ENCODE measurements around the gene CDK4. TPM values are rescaled to one million over a fixed set of nuclear protein-coding genes. Genes with fewer than 3 reads are reported as not detected.

Gene CDK4
- polyA plus RNA-seq, 1 donor (not counting 4 experiments of a cell fraction or from before 2014, with no cell fraction given): 146 TPM

DNA sequence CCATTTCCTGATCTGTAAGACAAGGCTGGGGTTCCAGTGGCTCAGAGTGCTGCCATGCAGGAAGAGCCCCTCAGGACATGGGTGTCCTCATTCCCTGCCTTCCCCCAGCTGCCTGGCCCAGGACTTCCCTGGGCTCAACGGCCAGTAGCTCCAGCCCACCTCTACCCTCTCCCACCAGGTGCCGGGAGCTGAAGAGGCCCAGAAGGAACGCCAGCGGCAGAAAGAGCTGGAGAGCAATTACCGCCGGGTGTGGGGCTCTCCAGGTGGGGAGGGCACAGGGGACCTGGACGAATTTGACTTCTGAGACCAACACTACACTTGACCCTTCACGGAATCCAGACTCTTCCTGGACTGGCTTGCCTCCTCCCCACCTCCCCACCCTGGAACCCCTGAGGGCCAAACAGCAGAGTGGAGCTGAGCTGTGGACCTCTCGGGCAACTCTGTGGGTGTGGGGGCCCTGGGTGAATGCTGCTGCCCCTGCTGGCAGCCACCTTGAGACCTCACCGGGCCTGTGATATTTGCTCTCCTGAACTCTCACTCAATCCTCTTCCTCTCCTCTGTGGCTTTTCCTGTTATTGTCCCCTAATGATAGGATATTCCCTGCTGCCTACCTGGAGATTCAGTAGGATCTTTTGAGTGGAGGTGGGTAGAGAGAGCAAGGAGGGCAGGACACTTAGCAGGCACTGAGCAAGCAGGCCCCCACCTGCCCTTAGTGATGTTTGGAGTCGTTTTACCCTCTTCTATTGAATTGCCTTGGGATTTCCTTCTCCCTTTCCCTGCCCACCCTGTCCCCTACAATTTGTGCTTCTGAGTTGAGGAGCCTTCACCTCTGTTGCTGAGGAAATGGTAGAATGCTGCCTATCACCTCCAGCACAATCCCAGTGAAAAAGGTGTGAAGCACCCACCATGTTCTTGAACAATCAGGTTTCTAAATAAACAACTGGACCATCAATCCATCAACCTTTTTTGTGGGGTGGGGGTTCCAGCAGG, 31.2 kb downstream of the CDK4 start:
- Histone ChIP-seq H3K9me3 (ENCODE audit: control insufficient read depth, low read depth, low read length) (no peaks in the 10 kb centered on the region), H3K4me3 (ENCODE audit: control insufficient read depth in 2 of 3, extremely low read depth in 1 of 3, insufficient read depth in 2 of 3, low read depth in 1 of 3, low read length in 3 of 3) (no peak overlapping the region), H3K27me3 (ENCODE audit: control insufficient read depth, extremely low read depth, insufficient read depth, low read length) (no peaks in the 10 kb centered on the region), H4K20me1 (ENCODE audit: control insufficient read depth, extremely low read depth, insufficient read depth, low read length) (no peaks in the 10 kb centered on the region), H3K4me2 (ENCODE audit: control insufficient read depth, extremely low read depth, insufficient read depth, low read depth, low read length) (no peak overlapping the region), H3K9ac (ENCODE audit: control insufficient read depth, extremely low read depth, insufficient read depth, low read length) (no peak overlapping the region), H3K79me2 (ENCODE audit: control insufficient read depth, insufficient read depth, low read length) (no peaks in the 10 kb centered on the region), H3K4me1 (ENCODE audit: control insufficient read depth, extremely low read depth, insufficient read depth, low read length) (peaks cover 3% of the 10 kb centered on the region), H3K9me1 (ENCODE audit: control insufficient read depth, extremely low read depth, insufficient read depth, low read length) (no peaks in the 10 kb centered on the region), H3K36me3 (ENCODE audit: control insufficient read depth in 2 of 2, extremely low read depth in 1 of 2, insufficient read depth in 2 of 2, low read length in 2 of 2) (peaks cover 5 to 16% of the 10 kb centered on the region in 2 experiments), H3K27ac (ENCODE audit: control insufficient read depth, insufficient read depth, low read length) (no peak overlapping the region), H2AFZ (ENCODE audit: control insufficient read depth, low read length) (no peak overlapping the region)
- dilution Hi-C loops (cut with MboI; ENCODE audit: extremely low pct_ligation_motif_present, low sequenced_read_pairs): no loop called here
- TF ChIP-seq EZH2 (IDR thresholded peaks at IDR 0.05; ENCODE audit: low read length) (no peak), CTCF (optimal IDR thresholded peaks at IDR 0.05 in 1 of 3, IDR thresholded peaks at IDR 0.05 in 1 of 3, conservative IDR thresholded peaks at IDR 0.05 in 1 of 3; ENCODE audit: extremely low read depth in 1 of 3, insufficient read depth in 2 of 3, low read length in 3 of 3) (no peak)
- no peak for FAIRE-seq
- no peak for DNase-seq (ENCODE audit: low read depth, low spot score)

DNA sequence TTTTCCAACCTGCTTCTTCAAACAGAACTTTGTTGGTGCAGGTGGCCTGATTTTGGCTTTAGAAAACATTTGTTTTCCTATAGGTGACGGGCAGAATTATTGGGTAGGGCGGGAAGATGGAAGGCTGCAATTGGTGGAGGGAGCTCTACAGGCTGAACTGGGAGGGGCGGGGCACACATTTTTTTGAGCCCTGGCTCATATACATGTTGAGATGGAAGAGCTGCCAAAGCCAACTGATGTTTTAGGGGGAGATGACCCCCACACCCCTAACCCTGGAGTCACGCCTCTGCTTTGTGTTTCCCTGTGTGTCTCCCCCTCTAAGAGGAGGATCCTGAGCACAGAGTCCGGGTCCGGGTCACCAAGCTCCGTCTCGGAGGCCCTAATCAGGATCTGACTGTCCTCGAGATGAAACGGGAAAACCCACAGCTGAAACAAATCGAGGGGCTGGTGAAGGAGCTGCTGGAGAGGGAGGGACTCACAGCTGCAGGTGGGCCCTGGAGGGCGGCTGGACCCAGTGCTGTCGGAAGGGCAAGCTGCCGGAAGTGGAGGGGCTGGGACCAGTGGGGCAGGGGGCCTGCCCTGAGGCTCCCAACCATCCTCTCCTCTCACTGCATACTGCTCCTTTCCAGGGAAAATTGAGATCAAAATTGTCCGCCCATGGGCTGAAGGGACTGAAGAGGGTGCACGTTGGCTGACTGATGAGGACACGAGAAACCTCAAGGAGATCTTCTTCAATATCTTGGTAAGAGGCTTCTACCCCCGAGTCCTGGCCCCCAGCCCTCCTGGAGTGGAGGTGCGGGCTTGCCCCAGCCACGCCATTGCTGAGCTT, 32.1 kb downstream of the CDK4 start:
- no peaks in the 10 kb centered on the region for H3K4me1 ChIP-seq (ENCODE audit: control insufficient read depth, extremely low read depth, insufficient read depth, low read length)
- no peaks in the 10 kb centered on the region for H3K9me3 ChIP-seq (ENCODE audit: control insufficient read depth, low read depth, low read length)
- H3K36me3 ChIP-seq (ENCODE audit: control insufficient read depth in 2 of 2, extremely low read depth in 1 of 2, insufficient read depth in 2 of 2, low read length in 2 of 2): peaks cover 5 to 16% of the 10 kb centered on the region in 2 experiments
- no peak overlapping the region for H3K4me3 ChIP-seq (ENCODE audit: control insufficient read depth in 2 of 3, extremely low read depth in 1 of 3, insufficient read depth in 2 of 3, low read depth in 1 of 3, low read length in 3 of 3)
- no peaks in the 10 kb centered on the region for H3K27me3 ChIP-seq (ENCODE audit: control insufficient read depth, extremely low read depth, insufficient read depth, low read length)
- TF ChIP-seq CTCF (optimal IDR thresholded peaks at IDR 0.05 in 1 of 3, IDR thresholded peaks at IDR 0.05 in 1 of 3, conservative IDR thresholded peaks at IDR 0.05 in 1 of 3; ENCODE audit: extremely low read depth in 1 of 3, insufficient read depth in 2 of 3, low read length in 3 of 3) (no peak), EZH2 (IDR thresholded peaks at IDR 0.05; ENCODE audit: low read length) (no peak)
- H3K9ac ChIP-seq (ENCODE audit: control insufficient read depth, extremely low read depth, insufficient read depth, low read length): no peak overlapping the region
- H3K79me2 ChIP-seq (ENCODE audit: control insufficient read depth, insufficient read depth, low read length): no peaks in the 10 kb centered on the region
- dilution Hi-C loops (cut with MboI; ENCODE audit: extremely low pct_ligation_motif_present, low sequenced_read_pairs): no loop called here
- no peak for DNase-seq (ENCODE audit: low read depth, low spot score)
- no peak overlapping the region for H3K27ac ChIP-seq (ENCODE audit: control insufficient read depth, insufficient read depth, low read length)
- FAIRE-seq: no peak
- no peaks in the 10 kb centered on the region for H4K20me1 ChIP-seq (ENCODE audit: control insufficient read depth, extremely low read depth, insufficient read depth, low read length)
- no peaks in the 10 kb centered on the region for H3K9me1 ChIP-seq (ENCODE audit: control insufficient read depth, extremely low read depth, insufficient read depth, low read length)
- no peak overlapping the region for H2AFZ ChIP-seq (ENCODE audit: control insufficient read depth, low read length)
- no peak overlapping the region for H3K4me2 ChIP-seq (ENCODE audit: control insufficient read depth, extremely low read depth, insufficient read depth, low read depth, low read length)
